Common myeloid progenitor, CD34-positive (primary cell): Measurements from ENCODE around the gene C11orf91.

Experiments used
- CTCF ChIA-PET: fragments of 350-600 bp; sonication (Branson Sonifier 250); formaldehyde crosslinking; loops from one replicate; lab custom pipeline; 2021; ENCODE audit warnings: antibody characterized with exemption; lab: Charles Lee
- POLR2A ChIA-PET: fragments of 350-600 bp; sonication (Branson Sonifier 250); formaldehyde crosslinking; loops from one replicate; lab custom pipeline; 2021; ENCODE audit warnings: antibody characterized with exemption; lab: Charles Lee
- DNase-seq, 3 donors: peaks; one replicate each; pipeline versions ENCODE4 v3.0.0 to v3.0.0-alpha.2; 2013
- H3K27ac ChIP-seq, 2 experiments: 1 replicate in 1 of 2; 2 replicates in 1 of 2; pipeline ENCODE4 v1.7.0; 2013; ENCODE audit warnings: inconsistent platforms in 2 of 2, low read length in 2 of 2, mild to moderate bottlenecking in 2 of 2, low read depth in 1 of 2, moderate library complexity in 1 of 2; ENCODE audit not compliant: severe bottlenecking in 2 of 2, insufficient read depth in 1 of 2, poor library complexity in 1 of 2
- H3K27me3 ChIP-seq, 5 experiments: replicated peaks in 2 of 5; 1 replicate in 3 of 5; 2 replicates in 2 of 5; pipeline versions ENCODE4 v1.6.1 to v1.7.0; 2013; ENCODE audit warnings: low read length in 4 of 5, mild to moderate bottlenecking in 2 of 5, moderate library complexity in 2 of 5, inconsistent platforms in 1 of 5; ENCODE audit not compliant: insufficient read depth in 5 of 5, control insufficient read depth in 4 of 5
- H3K36me3 ChIP-seq, 4 experiments: 1 replicate in 2 of 4; 2 replicates in 2 of 4; pipeline versions ENCODE4 v1.6.1 to v1.7.0; 2013; ENCODE audit warnings: low read length in 3 of 4, control low read depth in 1 of 4, mild to moderate bottlenecking in 1 of 4; ENCODE audit not compliant: control insufficient read depth in 4 of 4, insufficient read depth in 4 of 4
- H3K4me1 ChIP-seq, 4 experiments: 1 replicate in 3 of 4; 2 replicates in 1 of 4; pipeline versions ENCODE4 v1.6.1 to v1.7.1; 2013; ENCODE audit warnings: low read length in 3 of 4, mild to moderate bottlenecking in 3 of 4, control low read depth in 1 of 4, inconsistent platforms in 1 of 4, moderate library complexity in 1 of 4; ENCODE audit not compliant: control insufficient read depth in 4 of 4, insufficient read depth in 4 of 4; ENCODE audit errors: control extremely low read depth in 1 of 4
- H3K4me3 ChIP-seq, 7 experiments: 1 replicate in 4 of 7; 2 replicates in 3 of 7; pipeline versions ENCODE4 v1.5.1 to v1.7.0; 2013; ENCODE audit warnings: mild to moderate bottlenecking in 7 of 7, low read length in 6 of 7, moderate library complexity in 6 of 7, inconsistent platforms in 2 of 7, low read depth in 2 of 7, control low read depth in 1 of 7; ENCODE audit not compliant: insufficient read depth in 4 of 7, control insufficient read depth in 1 of 7; ENCODE audit errors: extremely low read depth in 1 of 7
- H3K9me3 ChIP-seq, 5 experiments: 1 replicate in 4 of 5; 2 replicates in 1 of 5; pipeline versions ENCODE4 v1.6.1 to v1.7.1; 2013; ENCODE audit warnings: low read length in 4 of 5, mild to moderate bottlenecking in 2 of 5, inconsistent platforms in 1 of 5, low read depth in 1 of 5, moderate library complexity in 1 of 5; ENCODE audit not compliant: control insufficient read depth in 4 of 5, insufficient read depth in 2 of 5; ENCODE audit errors: control extremely low read depth in 1 of 5
- WGBS: methylation state at CpG from one replicate; pipeline ENCODE4 v1.1.5; 2013; ENCODE audit not compliant: insufficient coverage; 5-methylcytosine and 5-hydroxymethylcytosine counted together

Gene C11orf91

DNA sequence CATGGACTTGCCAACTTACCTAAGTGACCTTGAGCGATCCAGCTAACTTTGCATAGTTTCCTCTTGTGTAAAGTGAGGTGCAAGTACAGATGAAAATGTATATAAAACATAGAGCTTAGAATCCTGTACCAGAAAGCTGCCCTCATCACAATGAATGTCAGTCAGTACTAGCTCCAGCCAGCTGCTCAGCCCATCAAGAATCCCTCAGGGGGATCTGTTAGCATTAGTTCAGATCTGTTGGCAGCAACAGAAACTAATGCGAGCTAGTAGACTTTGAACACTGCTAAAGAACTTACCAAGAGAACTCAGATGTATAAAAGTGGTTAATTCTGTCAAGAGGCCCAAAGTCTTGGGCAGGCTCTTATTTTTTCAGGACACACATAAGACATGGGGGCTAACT, 6.3 kb upstream of the C11orf91 start:
- H3K36me3 ChIP-seq, result peaks cover 14 to 50% (median 32%) of the 10 kb centered on the region in 4 experiments

DNA sequence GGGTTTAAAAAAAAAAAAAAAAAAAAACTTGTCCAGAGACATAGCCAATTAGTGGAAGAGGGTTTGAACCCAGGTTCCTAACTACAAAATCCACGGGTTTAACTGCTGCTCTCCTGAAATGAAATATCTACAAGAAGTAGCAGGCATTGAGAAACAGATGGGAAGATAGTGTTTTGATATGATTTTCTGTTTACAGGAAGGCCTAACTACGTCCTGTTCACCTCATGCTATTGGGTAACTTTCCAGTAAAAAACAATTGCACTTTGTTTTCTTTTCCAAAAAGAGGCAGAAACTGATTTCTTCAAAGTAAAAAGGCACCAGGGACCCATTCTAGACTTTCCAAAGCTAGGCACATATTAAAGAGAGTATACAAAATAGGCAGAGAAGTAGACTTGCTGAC, 5.9 kb upstream of the C11orf91 start:
- Histone ChIP-seq H3K36me3 (peaks cover 14 to 50% (median 31%) of the 10 kb centered on the region in 4 experiments), H3K27me3 (no peaks in the 10 kb centered on the region), H3K4me3 (no peak overlapping the region), H3K27ac (no peak overlapping the region), H3K4me1 (peaks cover 6 to 13% (median 10%) of the 10 kb centered on the region in 4 experiments), H3K9me3 (no peaks in the 10 kb centered on the region)
- WGBS, result 100% methylated on average over 1 of the region's 2 CpGs
- ChIA-PET POLR2A (interaction anchor here (1.2 kb wide), 1 partner anchor 36 kb away, joined by 4 read pairs; no protein-coding TSS in a partner anchor), CTCF (interaction anchor here (1.5 to 11.1 kb wide), 3 partner anchors 13 to 31 kb away, joined by 4 to 105 read pairs (median 13); no protein-coding TSS in a partner anchor)
- DNase-seq, result no peak

More for the DNA sequence above, 6.3 kb upstream of the C11orf91 start:
- H3K27me3 ChIP-seq, result no peaks in the 10 kb centered on the region
- H3K4me3 ChIP-seq, result no peak overlapping the region
- H3K4me1 ChIP-seq, result peaks cover 3 to 9% (median 6%) of the 10 kb centered on the region in 4 experiments
- ChIA-PET POLR2A (no interaction called here), CTCF (interaction anchor here (1.2 to 11.1 kb wide), 5 partner anchors 13 to 36 kb away, joined by 3 to 105 read pairs (median 4); no protein-coding TSS in a partner anchor)
- WGBS, result no CpG with 5 or more reads among the region's 2 CpGs
- DNase-seq, result no peak
- H3K27ac ChIP-seq, result no peak overlapping the region
- no peaks in the 10 kb centered on the region for H3K9me3 ChIP-seq

DNA sequence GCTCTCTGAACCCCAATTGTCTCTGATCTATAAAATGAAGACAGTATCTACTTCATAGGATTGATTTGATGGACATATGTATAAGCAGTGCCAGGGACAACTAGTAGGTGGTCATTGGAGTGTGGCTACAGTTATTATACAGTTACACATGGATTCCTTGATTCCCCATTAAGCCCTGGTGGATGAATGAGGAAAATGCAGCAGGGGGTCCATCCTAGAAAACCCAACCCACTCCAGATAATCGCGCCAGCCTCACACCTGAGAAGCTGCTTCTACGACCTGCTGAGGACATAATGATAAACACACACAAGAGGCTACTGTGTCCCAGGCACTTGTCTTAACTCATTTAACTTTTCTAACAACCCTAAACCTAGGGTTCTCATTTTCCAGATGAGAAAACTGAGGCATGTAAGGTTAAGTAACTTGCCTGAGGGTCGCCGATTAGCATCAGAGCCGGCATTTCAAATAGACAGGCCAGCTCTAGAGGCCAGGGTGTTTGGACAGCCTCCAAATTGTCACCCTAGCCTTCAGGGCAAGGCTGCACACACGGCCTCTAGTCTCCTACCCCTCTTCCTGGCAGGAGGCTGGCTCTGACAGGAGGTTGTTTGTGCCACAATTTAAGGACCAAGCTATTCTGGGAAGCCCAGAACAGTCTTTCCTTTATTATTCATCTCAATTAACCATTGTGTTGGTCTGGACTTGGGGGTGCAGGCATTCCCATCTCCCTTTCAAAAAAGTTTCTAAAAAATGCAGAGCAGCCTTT, 3.8 kb upstream of the C11orf91 start:
- Histone ChIP-seq H3K9me3 (no peaks in the 10 kb centered on the region), H3K27ac (no peak overlapping the region), H3K27me3 (no peaks in the 10 kb centered on the region), H3K4me1 (peaks cover 10 to 26% (median 20%) of the 10 kb centered on the region in 4 experiments), H3K4me3 (no peak overlapping the region), H3K36me3 (peaks cover 3 to 38% (median 21%) of the 10 kb centered on the region in 4 experiments)
- CTCF ChIA-PET, result interaction anchor here (1.1 to 11.1 kb wide), 5 partner anchors 15 to 36 kb away, joined by 3 to 105 read pairs (median 5); no protein-coding TSS in a partner anchor
- POLR2A ChIA-PET, result interaction anchor here (1.4 kb wide), 1 partner anchor 38 kb away, joined by 3 read pairs; no protein-coding TSS in a partner anchor
- DNase-seq, result no peak
- WGBS, result 90% methylated on average over 7 of the region's 7 CpGs

DNA sequence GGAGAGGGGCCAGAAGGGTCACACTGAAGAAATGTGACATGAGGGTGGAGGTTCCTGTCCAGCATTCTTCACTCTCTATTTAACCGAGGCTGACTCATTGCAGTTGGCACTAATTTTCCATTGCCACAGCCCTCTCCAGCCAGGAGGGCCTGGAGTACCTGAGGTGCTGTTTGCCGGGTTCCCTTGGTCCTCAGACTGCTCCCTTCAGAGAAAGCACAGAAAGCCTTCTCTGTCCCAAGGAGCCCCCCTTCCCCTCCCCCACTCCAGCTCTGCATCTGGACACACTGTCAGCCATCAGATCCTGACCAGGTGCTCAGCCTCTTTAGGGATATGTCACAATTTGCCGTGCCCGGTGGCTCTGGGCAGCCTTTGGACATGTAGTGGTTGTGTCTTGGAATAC, 3.2 kb upstream of the C11orf91 start:
- H3K4me1 ChIP-seq, result peaks cover 10 to 26% (median 20%) of the 10 kb centered on the region in 4 experiments
- H3K36me3 ChIP-seq, result peaks cover 0 to 31% (median 17%) of the 10 kb centered on the region in 4 experiments
- H3K27me3 ChIP-seq, result peaks cover 0 to 3% (median 0%) of the 10 kb centered on the region in 5 experiments
- ChIA-PET POLR2A (interaction anchor here (1.4 kb wide), 1 partner anchor 39 kb away, joined by 3 read pairs; no protein-coding TSS in a partner anchor), CTCF (interaction anchor here (1.1 to 11.1 kb wide), 3 partner anchors 14 to 16 kb away, joined by 3 to 105 read pairs (median 5); no protein-coding TSS in a partner anchor)
- 88% methylated on average over 4 of the region's 4 CpGs for WGBS
- no peaks in the 10 kb centered on the region for H3K9me3 ChIP-seq
- no peak overlapping the region for H3K4me3 ChIP-seq
- H3K27ac ChIP-seq, result no peak overlapping the region
- DNase-seq, result no peak

DNA sequence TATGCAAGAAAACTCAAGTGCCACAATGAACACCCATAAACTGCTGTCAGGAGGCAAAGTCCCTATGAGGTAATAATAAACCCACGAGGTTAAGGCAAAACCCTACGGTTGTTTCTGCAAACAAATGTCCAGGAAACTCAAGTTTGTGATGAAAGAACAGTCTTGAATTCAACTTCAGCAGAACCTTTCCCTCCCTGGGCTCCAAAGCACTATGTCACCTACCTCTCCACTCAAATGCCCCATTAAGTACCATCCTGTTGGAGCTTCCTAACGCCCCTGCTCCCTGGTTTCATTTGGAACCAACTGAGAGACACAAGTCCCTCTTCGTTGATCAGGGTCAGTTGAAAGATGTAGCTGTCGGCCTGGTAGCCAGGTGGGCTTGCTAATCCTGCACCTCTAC, 2.6 kb upstream of the C11orf91 start:
- Histone ChIP-seq H3K36me3 (peaks cover 0 to 27% (median 15%) of the 10 kb centered on the region in 4 experiments), H3K27ac (no peak overlapping the region), H3K9me3 (no peaks in the 10 kb centered on the region), H3K4me1 (peaks cover 10 to 26% (median 20%) of the 10 kb centered on the region in 4 experiments), H3K4me3 (no peak overlapping the region), H3K27me3 (peaks cover 0 to 3% (median 0%) of the 10 kb centered on the region in 5 experiments)
- WGBS, result 96% methylated on average over 3 of the region's 5 CpGs
- ChIA-PET POLR2A (interaction anchor here (1.1 kb wide), 1 partner anchor 13 kb away, joined by 4 read pairs; no protein-coding TSS in a partner anchor), CTCF (interaction anchor here (11.1 kb wide), 1 partner anchor 16 kb away, joined by 105 read pairs; no protein-coding TSS in a partner anchor)
- DNase-seq, result no peak

DNA sequence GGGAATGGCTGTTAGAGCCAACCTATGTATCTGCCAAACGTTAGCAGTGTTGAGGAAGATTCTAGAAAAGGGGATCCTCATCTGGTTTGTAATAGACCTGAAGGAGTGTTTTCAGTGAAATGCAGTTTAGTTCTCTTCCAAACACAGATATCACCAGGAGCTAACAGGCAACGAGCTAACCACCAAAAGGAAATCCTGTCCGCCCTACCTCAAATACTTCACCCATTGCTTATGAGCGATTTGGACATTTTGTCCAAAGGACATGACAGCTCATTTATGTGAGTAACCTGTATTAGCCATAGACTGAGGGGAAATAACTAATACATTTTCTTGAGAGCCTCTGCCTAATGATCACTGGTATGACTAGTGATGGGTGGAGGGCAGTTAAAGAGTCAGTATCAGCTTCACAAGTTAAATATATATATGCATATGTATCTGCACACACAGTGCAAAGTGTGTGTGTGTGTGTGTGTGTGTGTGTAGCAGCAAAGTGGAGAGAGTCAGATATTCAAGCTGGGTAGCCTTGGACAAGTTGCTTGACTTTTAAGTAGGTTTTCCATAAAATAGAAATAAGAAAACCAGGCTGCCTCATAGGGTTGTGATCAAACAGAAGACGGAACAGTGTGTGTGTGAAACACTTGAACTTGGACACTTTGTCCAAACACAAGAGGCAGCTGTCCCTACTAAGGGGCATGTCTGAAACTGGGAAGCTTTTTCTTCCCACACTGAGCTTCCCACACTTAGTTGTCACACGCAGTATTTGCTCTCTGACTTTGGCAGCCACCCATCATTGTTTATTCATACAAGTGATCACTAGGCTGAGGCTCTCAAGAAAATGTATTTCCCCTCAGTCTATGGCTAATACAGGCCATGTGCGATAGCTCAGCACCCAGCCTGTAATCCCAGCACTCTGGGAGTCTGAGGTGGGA, 940 bp upstream of the C11orf91 start:
- 47% methylated on average over 3 of the region's 7 CpGs for WGBS
- peak; percentile 52 to 77 (median 71) for DNase-seq
- no peaks in the 10 kb centered on the region for H3K9me3 ChIP-seq
- H3K4me3 ChIP-seq, result peak overlapping the region; percentile 44 to 80 (median 71)
- peaks cover 10 to 26% (median 20%) of the 10 kb centered on the region in 4 experiments for H3K4me1 ChIP-seq
- H3K27ac ChIP-seq, result no peak overlapping the region
- POLR2A ChIA-PET, result interaction anchor here (1.1 kb wide), 2 partner anchors 14 to 15 kb away, joined by 3 to 4 read pairs; no protein-coding TSS in a partner anchor
- H3K27me3 ChIP-seq, result peaks cover 0 to 5% (median 2%) of the 10 kb centered on the region in 5 experiments
- CTCF ChIA-PET, result interaction anchor here (1.1 to 11.1 kb wide), 6 partner anchors 16 to 41 kb away, joined by 3 to 105 read pairs (median 6); no protein-coding TSS in a partner anchor
- H3K36me3 ChIP-seq, result peaks cover 0 to 12% (median 5%) of the 10 kb centered on the region in 4 experiments
